HG02610 (cell line): ENCODE data around the gene TIMM23.
"Not testable (repeated sequence)": the region's sequence is repeated elsewhere in the genome, so short reads cannot be mapped to it uniquely, and the experiment has no call there.

Experiments used
- ATAC-seq: cut with Tn5 transposase; IDR thresholded peaks from one replicate; pipeline ENCODE4 v1.9.1; 2021; ENCODE audit warnings: mild to moderate bottlenecking, moderate library complexity; ENCODE audit not compliant: unreplicated experiment

Gene TIMM23, protein sequence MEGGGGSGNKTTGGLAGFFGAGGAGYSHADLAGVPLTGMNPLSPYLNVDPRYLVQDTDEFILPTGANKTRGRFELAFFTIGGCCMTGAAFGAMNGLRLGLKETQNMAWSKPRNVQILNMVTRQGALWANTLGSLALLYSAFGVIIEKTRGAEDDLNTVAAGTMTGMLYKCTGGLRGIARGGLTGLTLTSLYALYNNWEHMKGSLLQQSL

GRCh38 chr10:45972106-45972812 is at the start of gene TIMM23:
Gene TIMM23, plus strand, starts transcription at chr10:45972489. Its CDS starts 136 bp downstream, at chr10:45972625.
- ATAC-seq, result peak; percentile 62

DNA sequence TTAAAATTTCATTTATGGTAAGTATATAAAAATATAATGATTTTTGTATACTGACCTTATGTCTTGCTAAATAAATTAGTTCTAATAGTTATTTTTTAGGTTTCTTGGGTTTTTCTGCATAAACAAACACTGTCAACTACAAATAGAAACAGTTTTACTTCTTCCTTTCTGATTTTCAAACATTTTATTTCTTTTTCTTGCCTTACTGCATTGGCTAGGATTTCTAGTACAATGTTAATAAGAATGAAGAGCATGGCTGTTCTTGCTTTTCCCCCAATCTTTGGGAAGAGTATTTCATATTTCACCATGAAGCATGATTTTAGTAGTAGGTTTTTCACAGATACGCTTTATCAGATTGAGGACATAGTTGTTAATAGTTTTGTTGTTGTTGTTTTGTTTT is 45.5 kb upstream of the TIMM23 start:
- not testable (repeated sequence) for ATAC-seq

GRCh38 chr10:45931305-45931704 is 41.0 kb upstream of the TIMM23 start:
- ATAC-seq, result not testable (repeated sequence)

DNA sequence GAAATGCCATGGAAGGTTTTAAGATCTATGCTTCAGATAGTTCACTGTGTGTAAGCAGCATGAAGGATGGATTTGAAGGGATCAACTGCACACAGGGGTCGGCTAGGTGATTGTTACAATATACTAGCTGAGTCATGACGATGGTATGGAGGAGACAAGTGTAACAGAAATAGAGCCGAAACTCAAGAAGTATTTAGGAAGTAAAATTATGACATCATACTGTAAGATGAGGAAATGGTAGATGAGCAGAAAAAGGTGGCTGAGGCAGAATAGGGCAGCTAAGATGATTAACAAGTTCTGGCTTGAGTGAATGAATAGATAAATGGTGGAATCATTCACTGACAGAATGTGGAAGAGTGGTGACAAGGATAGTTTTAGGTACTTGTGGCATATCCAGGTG is 37.5 kb upstream of the TIMM23 start:
- not testable (repeated sequence) for ATAC-seq

DNA sequence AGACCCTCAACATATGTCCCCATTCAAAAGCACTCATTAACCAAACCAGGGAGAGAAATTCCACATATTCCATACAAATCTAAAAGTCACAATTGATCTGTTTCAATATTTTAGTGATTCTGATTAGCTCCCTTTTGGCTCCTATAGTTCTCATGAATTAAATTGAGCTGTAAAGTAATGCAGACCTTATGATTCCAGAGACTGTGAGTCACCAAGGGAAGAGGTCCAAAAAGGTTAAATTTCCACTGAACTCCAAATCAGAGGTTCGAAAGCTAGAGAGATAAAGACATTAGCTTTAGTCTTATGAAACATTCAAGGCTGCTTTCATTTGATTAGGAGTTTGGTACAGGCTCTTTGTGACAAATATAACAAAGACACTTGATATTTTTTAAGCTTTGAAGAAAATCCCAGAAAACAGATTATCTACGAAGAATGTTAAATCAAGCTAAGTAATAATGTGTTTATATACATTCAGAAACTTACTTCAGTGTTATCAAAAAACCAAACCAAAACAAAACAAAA is 33.1 kb upstream of the TIMM23 start:
- not testable (repeated sequence) for ATAC-seq

- not testable (repeated sequence) for ATAC-seq
Measured at GRCh38 chr10:45941196-45941595, 31.1 kb upstream of the TIMM23 start.

DNA sequence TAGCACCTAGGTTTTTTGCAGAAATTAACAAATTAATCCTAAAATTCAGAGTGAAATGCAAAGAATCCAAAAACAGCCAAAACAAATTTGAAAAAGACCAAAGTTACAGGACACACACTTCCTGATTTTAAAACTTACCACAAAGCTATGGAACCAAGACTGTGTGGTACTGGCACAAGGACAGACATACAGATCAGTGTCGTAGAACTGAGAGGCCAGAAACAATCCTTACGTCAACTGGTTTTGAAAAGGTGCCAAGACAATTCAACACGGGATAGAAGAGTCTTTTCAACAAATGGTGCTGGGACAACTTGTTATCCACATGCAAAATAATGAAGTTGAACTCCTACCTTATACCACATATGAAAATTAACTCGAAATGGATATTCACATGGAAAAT is 26.8 kb upstream of the TIMM23 start:
- ATAC-seq, result not testable (repeated sequence)

DNA sequence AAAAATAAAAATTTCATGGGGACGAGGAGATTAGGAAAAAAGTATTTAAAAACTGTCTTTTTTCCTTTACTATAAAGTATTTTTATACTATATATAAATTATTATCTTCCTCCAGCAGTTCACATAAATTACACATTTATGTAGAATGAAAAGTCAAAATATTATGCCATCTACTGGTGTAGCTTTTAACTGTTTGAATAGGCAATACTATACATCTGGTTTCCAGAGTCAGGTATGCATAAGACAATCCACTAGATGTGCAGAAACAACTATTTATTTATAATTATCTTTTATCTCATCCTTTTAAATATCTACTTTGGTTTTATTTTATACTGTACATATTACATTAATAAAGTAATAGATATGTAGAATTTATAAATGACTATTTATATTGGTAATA is 24.9 kb upstream of the TIMM23 start:
- ATAC-seq, result not testable (repeated sequence)

DNA sequence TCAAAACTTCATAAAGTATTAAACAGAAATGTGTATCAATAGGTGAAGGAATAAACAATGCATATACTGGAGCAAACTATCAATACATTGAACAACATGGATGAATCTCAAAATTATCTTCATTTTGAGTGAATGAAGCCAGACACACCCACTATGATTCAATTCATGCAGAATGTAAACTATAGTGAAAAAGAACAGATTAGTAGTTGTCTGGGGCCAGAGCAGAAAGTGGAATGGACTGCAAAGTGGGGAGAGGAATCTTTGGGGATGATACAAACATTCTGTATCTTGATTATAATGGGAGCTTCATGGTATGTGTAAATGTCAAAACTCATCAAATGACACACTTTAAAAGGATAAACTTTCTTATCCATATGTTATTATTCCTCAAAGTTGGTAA is 23.5 kb upstream of the TIMM23 start:
- ATAC-seq, result not testable (repeated sequence)

DNA sequence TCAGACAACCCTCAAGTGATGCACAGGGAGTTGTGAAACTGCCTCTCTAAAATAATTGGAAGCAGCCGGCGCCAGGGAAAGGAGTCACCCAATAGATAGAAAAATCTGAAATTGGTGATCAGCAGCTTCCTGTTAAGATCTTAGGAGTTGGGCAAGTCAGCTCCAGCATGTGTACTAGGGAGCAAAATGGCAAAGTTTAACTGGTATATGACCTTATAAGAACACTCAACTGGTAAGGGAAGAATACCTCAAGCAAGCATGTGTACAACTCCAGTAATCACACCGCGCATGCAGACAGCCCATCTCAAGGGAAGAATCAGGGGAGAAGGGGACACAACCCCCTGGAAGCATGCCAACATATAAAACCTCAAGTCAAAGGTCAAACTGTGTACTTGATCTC is 17.9 kb upstream of the TIMM23 start:
- not testable (repeated sequence) for ATAC-seq

GRCh38 chr10:45956634-45957033 is 15.7 kb upstream of the TIMM23 start:
- ATAC-seq, result not testable (repeated sequence)

DNA sequence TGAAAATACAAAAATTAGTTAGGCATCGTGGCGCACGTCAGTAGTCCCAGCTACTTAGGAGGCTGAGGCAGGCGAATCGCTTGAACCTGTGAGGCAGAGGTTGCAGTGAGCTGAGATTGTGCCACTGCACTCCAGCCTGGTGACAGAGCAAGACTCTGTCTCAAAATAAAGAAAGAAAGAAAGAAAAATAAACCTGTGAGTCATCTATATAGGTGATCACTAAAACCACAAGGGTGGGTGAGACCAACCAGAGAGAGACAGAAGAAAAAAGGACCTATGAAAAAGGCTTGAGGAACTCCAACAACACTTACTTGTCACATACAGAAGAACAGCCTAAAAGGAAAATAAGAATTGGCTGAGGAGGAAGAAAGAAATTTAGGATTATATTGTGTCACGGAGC is 14.4 kb upstream of the TIMM23 start:
- not testable (repeated sequence) for ATAC-seq

- not testable (repeated sequence) for ATAC-seq
Measured at GRCh38 chr10:45962686-45963452, 9.4 kb upstream of the TIMM23 start.

GRCh38 chr10:45971019-45971418 is 1.3 kb upstream of the TIMM23 start:
- ATAC-seq, result not testable (repeated sequence)

DNA sequence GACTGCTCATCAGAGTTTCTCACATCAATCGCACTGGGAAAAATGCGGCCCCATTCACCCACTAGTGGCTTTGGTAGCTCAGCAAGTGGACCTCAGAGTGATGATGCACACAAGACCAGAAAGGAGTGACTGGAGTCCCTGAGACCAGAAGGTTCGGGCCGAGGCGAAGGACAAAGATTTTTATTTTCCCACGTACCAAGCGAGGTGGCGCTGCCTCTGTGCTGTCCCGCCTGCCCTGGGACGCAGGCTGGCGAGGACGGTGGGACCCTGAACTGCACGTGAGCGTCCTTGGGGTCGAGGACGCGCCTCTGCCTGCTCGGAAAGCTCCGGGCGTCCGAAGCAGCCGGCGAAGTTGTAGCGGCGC is 565 bp upstream of the TIMM23 start:
- ATAC-seq, result peak; percentile 39

DNA sequence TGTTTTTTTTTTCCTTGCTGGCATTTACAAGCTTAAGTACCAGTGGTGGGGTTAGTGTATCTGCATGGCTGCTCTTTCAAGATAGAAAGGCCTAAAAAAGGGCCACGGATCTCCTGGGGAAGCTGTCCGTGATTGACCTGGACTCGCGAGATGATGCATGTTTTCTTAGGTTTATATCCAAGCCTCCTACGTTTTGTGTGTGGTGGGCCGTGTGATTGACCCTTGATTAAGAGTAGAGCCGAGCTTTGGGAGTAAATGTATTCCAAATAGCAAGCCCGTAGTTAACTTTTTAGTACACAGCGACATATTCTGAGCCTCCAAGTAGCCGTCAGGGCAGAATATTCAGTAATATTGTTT is 502 bp downstream of the TIMM23 start:
- peak; percentile 13 for ATAC-seq

- not testable (repeated sequence) for ATAC-seq
Measured at GRCh38 chr10:45974041-45974440, 1.8 kb downstream of the TIMM23 start.

- peak; percentile 92 for ATAC-seq
Measured at GRCh38 chr10:45978554-45978953, 6.3 kb downstream of the TIMM23 start.

DNA sequence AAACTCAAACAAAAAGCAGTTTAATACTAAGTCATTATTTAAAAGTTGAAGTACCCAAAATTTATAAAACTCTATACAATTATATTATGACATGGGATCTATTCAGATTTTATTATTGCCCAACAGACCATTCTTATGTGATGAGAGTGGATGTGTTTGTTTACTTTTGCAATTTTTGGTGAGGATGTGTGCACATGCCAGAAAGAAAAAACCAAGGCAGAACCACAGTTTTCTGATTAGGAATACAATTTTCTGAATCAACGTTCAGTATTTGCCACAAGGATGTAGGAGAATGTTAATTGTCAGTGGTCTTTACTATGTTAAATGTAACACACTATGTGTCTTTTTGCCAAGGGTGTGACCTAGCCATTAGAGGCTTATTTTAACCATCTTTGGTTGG is 9.1 kb downstream of the TIMM23 start:
- ATAC-seq, result not testable (repeated sequence)

- peak; percentile 36 for ATAC-seq
Measured at GRCh38 chr10:45983538-45984186, 11.4 kb downstream of the TIMM23 start.

DNA sequence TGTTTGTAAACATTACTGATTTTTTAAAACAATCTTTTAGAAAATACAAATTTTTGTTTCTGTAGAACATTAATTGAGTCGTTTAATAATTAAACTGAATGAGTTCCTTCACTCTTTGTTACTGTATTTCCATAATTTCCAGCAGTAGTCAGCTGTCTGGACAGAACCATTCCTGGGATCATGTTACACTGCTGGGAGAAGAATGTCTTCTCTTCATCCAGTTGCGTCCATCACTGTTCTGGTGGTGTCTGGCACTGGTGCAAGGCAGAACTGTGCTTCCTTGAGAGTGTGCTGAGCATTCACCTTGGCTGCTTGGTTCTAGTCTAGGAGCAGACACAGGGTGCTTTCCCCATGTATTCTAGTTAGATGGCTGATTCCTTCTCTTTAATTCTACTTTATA is 12.2 kb downstream of the TIMM23 start:
- not testable (repeated sequence) for ATAC-seq
